ENCODE measurements around the gene SLC38A6.

The SLC38A6 gene

DNA sequence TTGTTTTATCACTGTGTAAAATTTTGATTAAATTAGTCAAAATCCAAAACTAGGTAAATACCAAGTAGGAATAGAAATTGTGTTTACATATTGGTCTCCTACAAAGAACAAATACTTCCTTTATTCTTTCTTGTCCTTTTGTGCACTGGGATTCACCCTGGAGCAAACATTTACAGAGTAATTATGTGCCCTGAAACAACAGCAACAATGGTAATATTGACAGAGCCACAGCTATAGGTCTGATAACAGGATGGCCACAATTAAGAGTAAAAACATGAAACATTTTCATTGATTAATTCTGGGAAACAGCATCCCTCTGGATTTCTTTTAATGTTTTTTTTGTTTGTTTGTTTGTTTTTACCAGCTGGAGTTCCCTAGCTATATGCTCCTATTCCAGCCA, 61.2 kb downstream of the SLC38A6 start:
- Histone ChIP-seq H3K27me3 (replicated peaks; ENCODE audit: control insufficient read depth, insufficient read depth, low read length) (no peaks in the 10 kb centered on the region), H3K4me3 (replicated peaks; ENCODE audit: low read depth, low read length) (no peak overlapping the region), H3K36me3 (ENCODE audit: control insufficient read depth, insufficient read depth, low read length) (no peaks in the 10 kb centered on the region)
- no peak for DNase-seq (ENCODE audit: extremely low read depth, insufficient read length)
- TF ChIP-seq, protein P1, sequence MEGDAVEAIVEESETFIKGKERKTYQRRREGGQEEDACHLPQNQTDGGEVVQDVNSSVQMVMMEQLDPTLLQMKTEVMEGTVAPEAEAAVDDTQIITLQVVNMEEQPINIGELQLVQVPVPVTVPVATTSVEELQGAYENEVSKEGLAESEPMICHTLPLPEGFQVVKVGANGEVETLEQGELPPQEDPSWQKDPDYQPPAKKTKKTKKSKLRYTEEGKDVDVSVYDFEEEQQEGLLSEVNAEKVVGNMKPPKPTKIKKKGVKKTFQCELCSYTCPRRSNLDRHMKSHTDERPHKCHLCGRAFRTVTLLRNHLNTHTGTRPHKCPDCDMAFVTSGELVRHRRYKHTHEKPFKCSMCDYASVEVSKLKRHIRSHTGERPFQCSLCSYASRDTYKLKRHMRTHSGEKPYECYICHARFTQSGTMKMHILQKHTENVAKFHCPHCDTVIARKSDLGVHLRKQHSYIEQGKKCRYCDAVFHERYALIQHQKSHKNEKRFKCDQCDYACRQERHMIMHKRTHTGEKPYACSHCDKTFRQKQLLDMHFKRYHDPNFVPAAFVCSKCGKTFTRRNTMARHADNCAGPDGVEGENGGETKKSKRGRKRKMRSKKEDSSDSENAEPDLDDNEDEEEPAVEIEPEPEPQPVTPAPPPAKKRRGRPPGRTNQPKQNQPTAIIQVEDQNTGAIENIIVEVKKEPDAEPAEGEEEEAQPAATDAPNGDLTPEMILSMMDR (IDR thresholded peaks at IDR 0.05; ENCODE audit: insufficient read depth, low read length, poor library complexity, severe bottlenecking) = no peak

DNA sequence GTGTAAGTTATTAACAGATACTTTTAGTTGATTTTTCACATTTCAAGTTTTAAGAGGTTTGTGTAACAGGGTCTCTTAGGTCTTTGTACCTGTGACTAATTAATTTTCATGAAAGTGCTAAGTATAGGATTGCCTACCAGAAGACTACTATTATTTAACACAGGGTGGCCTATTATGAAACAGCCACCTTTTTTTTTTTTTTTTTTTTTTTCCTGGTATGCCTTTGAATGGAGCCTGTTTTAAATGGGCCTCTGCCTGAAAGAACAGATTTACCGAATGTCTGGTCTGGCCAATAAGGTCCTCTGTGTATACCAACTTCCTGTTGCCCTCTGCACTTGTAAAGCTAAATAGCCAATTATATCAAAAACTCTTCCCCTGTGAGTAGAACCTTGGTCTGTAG, 62.5 kb downstream of the SLC38A6 start:
- Histone ChIP-seq H3K4me3 (replicated peaks; ENCODE audit: low read depth, low read length) (no peak overlapping the region), H3K27me3 (replicated peaks; ENCODE audit: control insufficient read depth, insufficient read depth, low read length) (no peaks in the 10 kb centered on the region), H3K36me3 (ENCODE audit: control insufficient read depth, insufficient read depth, low read length) (no peaks in the 10 kb centered on the region)
- TF ChIP-seq, protein P1 (IDR thresholded peaks at IDR 0.05; ENCODE audit: insufficient read depth, low read length, poor library complexity, severe bottlenecking) = no peak
- no peak for DNase-seq (ENCODE audit: extremely low read depth, insufficient read length)

DNA sequence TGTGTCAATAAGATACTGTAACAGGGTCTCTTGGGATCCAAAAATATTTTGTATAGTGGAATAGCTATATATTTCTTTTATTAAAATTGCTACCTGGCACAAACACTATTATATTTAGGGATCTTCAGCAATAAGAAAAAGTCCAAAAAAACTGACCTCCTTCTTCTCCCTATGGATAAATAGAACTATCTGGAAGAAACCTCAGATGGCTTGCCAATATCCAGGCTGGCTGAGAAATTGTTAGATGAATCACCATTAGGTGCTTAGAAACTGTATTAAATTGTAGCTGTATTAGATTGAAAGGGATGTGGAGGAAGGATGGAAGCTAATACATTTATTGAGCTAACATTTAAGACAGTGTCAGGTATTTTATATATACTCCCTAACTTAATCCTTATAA, 66.0 kb downstream of the SLC38A6 start:
- Histone ChIP-seq H3K27me3 (replicated peaks; ENCODE audit: control insufficient read depth, insufficient read depth, low read length) (no peaks in the 10 kb centered on the region), H3K4me3 (replicated peaks; ENCODE audit: low read depth, low read length) (no peak overlapping the region), H3K36me3 (ENCODE audit: control insufficient read depth, insufficient read depth, low read length) (no peaks in the 10 kb centered on the region)
- TF ChIP-seq, protein P1 (IDR thresholded peaks at IDR 0.05; ENCODE audit: insufficient read depth, low read length, poor library complexity, severe bottlenecking) = no peak
- DNase-seq (ENCODE audit: extremely low read depth, insufficient read length) = no peak

DNA sequence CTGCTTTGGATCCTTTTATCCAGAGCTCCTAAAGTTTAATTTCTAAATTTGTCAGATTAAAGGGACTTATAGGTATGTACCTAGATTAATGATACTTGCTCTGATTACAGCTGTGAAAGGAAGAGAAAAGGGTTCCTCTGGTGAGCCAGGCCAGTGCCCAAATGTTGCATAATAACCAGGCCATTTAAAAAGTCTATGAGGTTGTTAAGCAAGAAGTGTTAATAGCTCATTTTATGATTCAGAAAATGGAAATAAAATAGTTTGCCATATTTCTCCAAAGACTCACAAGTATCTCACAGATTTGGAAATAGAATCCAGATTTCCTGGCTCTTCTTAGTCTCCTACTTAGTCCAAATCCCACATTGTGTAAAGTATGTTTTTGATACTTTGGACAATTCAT, 67.6 kb downstream of the SLC38A6 start:
- Histone ChIP-seq H3K4me3 (replicated peaks; ENCODE audit: low read depth, low read length) (no peak overlapping the region), H3K27me3 (replicated peaks; ENCODE audit: control insufficient read depth, insufficient read depth, low read length) (no peaks in the 10 kb centered on the region), H3K36me3 (ENCODE audit: control insufficient read depth, insufficient read depth, low read length) (no peaks in the 10 kb centered on the region)
- TF ChIP-seq, protein P1 (IDR thresholded peaks at IDR 0.05; ENCODE audit: insufficient read depth, low read length, poor library complexity, severe bottlenecking) = no peak
- DNase-seq (ENCODE audit: extremely low read depth, insufficient read length) = no peak

DNA sequence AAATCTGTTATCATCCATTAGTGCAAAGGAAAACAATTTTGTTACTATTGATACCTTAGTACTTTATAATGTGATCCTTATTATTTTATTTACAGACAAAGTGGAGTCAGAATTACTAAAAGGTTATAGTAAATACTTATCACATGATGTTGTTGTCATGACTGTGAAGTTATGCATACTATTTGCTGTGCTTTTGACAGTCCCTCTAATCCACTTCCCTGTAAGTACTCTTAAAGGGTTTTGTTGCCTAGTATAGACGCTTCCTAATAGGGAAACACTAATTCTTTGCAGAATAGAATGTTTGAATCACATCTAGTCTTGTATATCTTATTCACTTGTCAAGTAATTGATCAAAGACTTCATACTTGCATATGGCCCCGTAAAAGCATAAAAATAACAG, 69.4 kb downstream of the SLC38A6 start:
- H3K4me3 ChIP-seq (replicated peaks; ENCODE audit: low read depth, low read length) = no peak overlapping the region
- no peak for DNase-seq (ENCODE audit: extremely low read depth, insufficient read length)
- TF ChIP-seq, protein P1 (IDR thresholded peaks at IDR 0.05; ENCODE audit: insufficient read depth, low read length, poor library complexity, severe bottlenecking) = no peak
- H3K27me3 ChIP-seq (replicated peaks; ENCODE audit: control insufficient read depth, insufficient read depth, low read length) = no peaks in the 10 kb centered on the region
- H3K36me3 ChIP-seq (ENCODE audit: control insufficient read depth, insufficient read depth, low read length) = no peaks in the 10 kb centered on the region

DNA sequence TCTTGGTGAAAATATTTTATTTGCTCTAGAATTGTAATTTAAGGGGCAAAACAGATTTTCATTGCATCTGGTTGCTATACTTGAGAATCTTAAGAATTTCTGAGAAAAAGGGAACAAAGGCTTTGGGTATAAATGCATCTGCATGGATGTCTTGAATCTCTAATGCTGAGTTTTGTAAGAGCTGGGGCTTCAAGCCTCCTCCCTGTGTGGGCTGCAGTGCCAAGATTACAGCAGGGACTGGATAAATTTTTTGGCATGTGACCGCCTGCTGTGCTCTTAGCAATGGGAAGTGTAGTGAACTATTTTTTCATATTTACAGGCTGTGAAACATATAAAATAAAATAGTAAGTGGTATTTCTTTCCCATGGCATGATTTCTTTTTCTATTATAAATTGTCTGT, 70.0 kb downstream of the SLC38A6 start:
- H3K36me3 ChIP-seq (ENCODE audit: control insufficient read depth, insufficient read depth, low read length) = no peaks in the 10 kb centered on the region
- DNase-seq (ENCODE audit: extremely low read depth, insufficient read length) = no peak
- H3K4me3 ChIP-seq (replicated peaks; ENCODE audit: low read depth, low read length) = no peak overlapping the region
- H3K27me3 ChIP-seq (replicated peaks; ENCODE audit: control insufficient read depth, insufficient read depth, low read length) = no peaks in the 10 kb centered on the region
- TF ChIP-seq, protein P1 (IDR thresholded peaks at IDR 0.05; ENCODE audit: insufficient read depth, low read length, poor library complexity, severe bottlenecking) = no peak

Data from GM06990 (cell line).